Stimulated activated CD8-positive, alpha-beta memory T cell treated with anti-CD3 and anti-CD28 coated beads, Interleukin-4, amount 100 ng/mL, for 24 hours (primary cell): ENCODE data around the gene PTGR3.

Experiments
- DNase-seq: peaks from one replicate; pipeline ENCODE4 v3.0.0-alpha.2; 2020; ENCODE audit warnings: low read depth

The PTGR3 gene

GRCh38 chr18:75209129-75209950, at the start of gene PTGR3:
PTGR3 (minus strand) TSS chr18:75209139; CDS start chr18:75209058, 81 bp downstream.
- peak; percentile 65 for DNase-seq

GRCh38 chr18:75257605-75258004, 48.7 kb upstream of the PTGR3 start:
- no peak for DNase-seq

GRCh38 chr18:75256376-75256775, 47.4 kb upstream of the PTGR3 start:
- no peak for DNase-seq

GRCh38 chr18:75255094-75255493, 46.2 kb upstream of the PTGR3 start:
- DNase-seq, result no peak

- no peak for DNase-seq
Measured at GRCh38 chr18:75253784-75254183, 44.8 kb upstream of the PTGR3 start.

GRCh38 chr18:75253043-75253442, 44.1 kb upstream of the PTGR3 start:
- DNase-seq, result no peak

GRCh38 chr18:75252136-75252535, 43.2 kb upstream of the PTGR3 start:
- no peak for DNase-seq

GRCh38 chr18:75251466-75251865, 42.5 kb upstream of the PTGR3 start:
- no peak for DNase-seq

- DNase-seq, result no peak
Measured at GRCh38 chr18:75250471-75250821, 41.5 kb upstream of the PTGR3 start.

GRCh38 chr18:75249672-75250470, 40.9 kb upstream of the PTGR3 start:
- DNase-seq, result no peak

- no peak for DNase-seq
Measured at GRCh38 chr18:75249175-75249518, 40.2 kb upstream of the PTGR3 start.

GRCh38 chr18:75248426-75249174, 39.7 kb upstream of the PTGR3 start:
- DNase-seq, result no peak

- DNase-seq, result no peak
Measured at GRCh38 chr18:75247611-75248421, 38.9 kb upstream of the PTGR3 start.

GRCh38 chr18:75246721-75247610, 38.0 kb upstream of the PTGR3 start:
- DNase-seq, result no peak

- DNase-seq, result no peak
Measured at GRCh38 chr18:75244351-75245313, 35.7 kb upstream of the PTGR3 start.

GRCh38 chr18:75241705-75242104, 32.8 kb upstream of the PTGR3 start:
- DNase-seq, result no peak

GRCh38 chr18:75240433-75240832, 31.5 kb upstream of the PTGR3 start:
- no peak for DNase-seq

- DNase-seq, result no peak
Measured at GRCh38 chr18:75238786-75239185, 29.8 kb upstream of the PTGR3 start.

- no peak for DNase-seq
Measured at GRCh38 chr18:75238100-75238499, 29.2 kb upstream of the PTGR3 start.

GRCh38 chr18:75235896-75236295, 27.0 kb upstream of the PTGR3 start:
- DNase-seq, result no peak
